ENCODE data around the gene CDK5. TPM values are rescaled to one million over a fixed set of nuclear protein-coding genes. Genes with fewer than 3 reads are reported as not detected.

Gene CDK5
- total and polyA plus RNA-seq, 2 donors (not counting 1 experiment from before 2014, with no cell fraction given), result 15.1 to 27.7 TPM

GRCh38 chr7:151099486-151100211, 42.0 kb upstream of the CDK5 start:
- Histone ChIP-seq H3K27ac (ENCODE audit: insufficient read depth, low read length) (no peak overlapping the region), H3K9ac (ENCODE audit: insufficient read depth, low read length) (no peak overlapping the region), H3K4me3 (replicated peaks in 1 of 4; ENCODE audit: control extremely low read depth in 1 of 4, insufficient read depth in 1 of 4, low read depth in 3 of 4, low read length in 4 of 4) (no peak overlapping the region), H3K36me3 (ENCODE audit: control insufficient read depth, insufficient read depth, low read length) (no peaks in the 10 kb centered on the region), H3K4me2 (ENCODE audit: extremely low read depth, insufficient read depth, low read length) (no peak overlapping the region), H3K79me2 (ENCODE audit: control insufficient read depth, insufficient read depth, low read length) (peaks cover 49% of the 10 kb centered on the region), H4K20me1 (ENCODE audit: control insufficient read depth, extremely low read depth, insufficient read depth, low read length) (no peaks in the 10 kb centered on the region), H3K27me3 (ENCODE audit: control insufficient read depth, insufficient read depth, low read length) (no peaks in the 10 kb centered on the region), H2AFZ (ENCODE audit: low read length) (no peak overlapping the region), H3K9me3 (ENCODE audit: control insufficient read depth, insufficient read depth, low read depth, low read length) (no peaks in the 10 kb centered on the region), H3K4me1 (ENCODE audit: control insufficient read depth, extremely low read depth, insufficient read depth, low read length) (peaks cover 3% of the 10 kb centered on the region)
- DNase-seq (ENCODE audit: low read depth in 2 of 2), result no peak
- TF ChIP-seq EZH2 (IDR thresholded peaks at IDR 0.05; ENCODE audit: low read length, missing control alignments), result no peak
- TF ChIP-seq CTCF (conservative IDR thresholded peaks at IDR 0.05 in 1 of 2, IDR thresholded peaks at IDR 0.05 in 1 of 2; ENCODE audit: low read depth in 1 of 2, low read length in 2 of 2), result no peak

GRCh38 chr7:151095828-151096475, 38.3 kb upstream of the CDK5 start:
- Histone ChIP-seq H3K4me1 (ENCODE audit: control insufficient read depth, extremely low read depth, insufficient read depth, low read length) (peaks cover 3% of the 10 kb centered on the region), H3K27ac (ENCODE audit: insufficient read depth, low read length) (no peak overlapping the region), H4K20me1 (ENCODE audit: control insufficient read depth, extremely low read depth, insufficient read depth, low read length) (no peaks in the 10 kb centered on the region)

More at GRCh38 chr7:151095828-151096475, 38.3 kb upstream of the CDK5 start:
- Histone ChIP-seq H3K27me3 (ENCODE audit: control insufficient read depth, insufficient read depth, low read length) (no peaks in the 10 kb centered on the region), H3K9ac (ENCODE audit: insufficient read depth, low read length) (no peak overlapping the region), H3K36me3 (ENCODE audit: control insufficient read depth, insufficient read depth, low read length) (no peaks in the 10 kb centered on the region), H3K9me3 (ENCODE audit: control insufficient read depth, insufficient read depth, low read depth, low read length) (no peaks in the 10 kb centered on the region), H2AFZ (ENCODE audit: low read length) (no peak overlapping the region), H3K79me2 (ENCODE audit: control insufficient read depth, insufficient read depth, low read length) (peaks cover 75% of the 10 kb centered on the region), H3K4me3 (replicated peaks in 1 of 4; ENCODE audit: control extremely low read depth in 1 of 4, insufficient read depth in 1 of 4, low read depth in 3 of 4, low read length in 4 of 4) (no peak overlapping the region), H3K4me2 (ENCODE audit: extremely low read depth, insufficient read depth, low read length) (no peak overlapping the region)
- DNase-seq (ENCODE audit: low read depth in 2 of 2), result no peak
- no peak for TF ChIP-seq EZH2 (IDR thresholded peaks at IDR 0.05; ENCODE audit: low read length, missing control alignments)
- TF ChIP-seq CTCF (conservative IDR thresholded peaks at IDR 0.05 in 1 of 2, IDR thresholded peaks at IDR 0.05 in 1 of 2; ENCODE audit: low read depth in 1 of 2, low read length in 2 of 2), result no peak

Measured in fibroblast of lung (primary cell).